ENCODE data around the gene MED26.

GRCh38 chr19:16661480-16662034 is 33.6 kb upstream of the MED26 start:
- TF ChIP-seq, protein P1, sequence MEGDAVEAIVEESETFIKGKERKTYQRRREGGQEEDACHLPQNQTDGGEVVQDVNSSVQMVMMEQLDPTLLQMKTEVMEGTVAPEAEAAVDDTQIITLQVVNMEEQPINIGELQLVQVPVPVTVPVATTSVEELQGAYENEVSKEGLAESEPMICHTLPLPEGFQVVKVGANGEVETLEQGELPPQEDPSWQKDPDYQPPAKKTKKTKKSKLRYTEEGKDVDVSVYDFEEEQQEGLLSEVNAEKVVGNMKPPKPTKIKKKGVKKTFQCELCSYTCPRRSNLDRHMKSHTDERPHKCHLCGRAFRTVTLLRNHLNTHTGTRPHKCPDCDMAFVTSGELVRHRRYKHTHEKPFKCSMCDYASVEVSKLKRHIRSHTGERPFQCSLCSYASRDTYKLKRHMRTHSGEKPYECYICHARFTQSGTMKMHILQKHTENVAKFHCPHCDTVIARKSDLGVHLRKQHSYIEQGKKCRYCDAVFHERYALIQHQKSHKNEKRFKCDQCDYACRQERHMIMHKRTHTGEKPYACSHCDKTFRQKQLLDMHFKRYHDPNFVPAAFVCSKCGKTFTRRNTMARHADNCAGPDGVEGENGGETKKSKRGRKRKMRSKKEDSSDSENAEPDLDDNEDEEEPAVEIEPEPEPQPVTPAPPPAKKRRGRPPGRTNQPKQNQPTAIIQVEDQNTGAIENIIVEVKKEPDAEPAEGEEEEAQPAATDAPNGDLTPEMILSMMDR (IDR thresholded peaks at IDR 0.05): no peak
- no peak for TF ChIP-seq POLR2A (IDR thresholded peaks at IDR 0.05)

Data from heart left ventricle (tissue), 13 donors.